Fibroblast of skin of back (primary cell): ENCODE data around the gene SLFN12.
"Not testable (repeated sequence)": the region's sequence is repeated elsewhere in the genome, so short reads cannot be mapped to it uniquely, and the experiment has no call there.

ENCODE experiments used
- DNase-seq: peaks from one replicate; pipeline ENCODE4 v3.0.0-alpha.2; 2013

SLFN12 gene

GRCh38 chr17:35407531-35407930 lies 24.8 kb downstream of the SLFN12 start:
- DNase-seq, result no peak

GRCh38 chr17:35406568-35406967 lies 25.7 kb downstream of the SLFN12 start:
- DNase-seq, result no peak

GRCh38 chr17:35404360-35404759 lies 27.9 kb downstream of the SLFN12 start:
- no peak for DNase-seq

- DNase-seq, result not testable (repeated sequence)
Observed at GRCh38 chr17:35393783-35394182, 38.5 kb downstream of the SLFN12 start.

- no peak for DNase-seq
Observed at GRCh38 chr17:35390663-35391062, 41.6 kb downstream of the SLFN12 start.

GRCh38 chr17:35390156-35390555 lies 42.1 kb downstream of the SLFN12 start:
- DNase-seq, result no peak

GRCh38 chr17:35387496-35387895 lies 44.8 kb downstream of the SLFN12 start:
- DNase-seq, result no peak

- no peak for DNase-seq
Observed at GRCh38 chr17:35377706-35378105, 54.6 kb downstream of the SLFN12 start.

- DNase-seq, result no peak
Observed at GRCh38 chr17:35377068-35377467, 55.2 kb downstream of the SLFN12 start.

GRCh38 chr17:35376245-35376644 lies 56.1 kb downstream of the SLFN12 start:
- DNase-seq, result no peak

GRCh38 chr17:35374766-35375344 lies 57.4 kb downstream of the SLFN12 start:
- no peak for DNase-seq

- peak; percentile 33 for DNase-seq
Observed at GRCh38 chr17:35373984-35374765, 58.1 kb downstream of the SLFN12 start.

- DNase-seq, result peak; percentile 72
Observed at GRCh38 chr17:35373534-35373983, 58.7 kb downstream of the SLFN12 start, which contains the start of gene SLFN11. Gene SLFN11 (minus strand): TSS chr17:35373621. CDS start chr17:35363807, 9,814 bp downstream.

- no peak for DNase-seq
Observed at GRCh38 chr17:35372846-35373533, 59.3 kb downstream of the SLFN12 start.

- no peak for DNase-seq
Observed at GRCh38 chr17:35371934-35372333, 60.4 kb downstream of the SLFN12 start.

- DNase-seq, result no peak
Observed at GRCh38 chr17:35368081-35368830, 64.0 kb downstream of the SLFN12 start.

GRCh38 chr17:35361027-35361426 lies 71.3 kb downstream of the SLFN12 start:
- no peak for DNase-seq
